Measurements from ENCODE around the gene TOLLIP.

DNA sequence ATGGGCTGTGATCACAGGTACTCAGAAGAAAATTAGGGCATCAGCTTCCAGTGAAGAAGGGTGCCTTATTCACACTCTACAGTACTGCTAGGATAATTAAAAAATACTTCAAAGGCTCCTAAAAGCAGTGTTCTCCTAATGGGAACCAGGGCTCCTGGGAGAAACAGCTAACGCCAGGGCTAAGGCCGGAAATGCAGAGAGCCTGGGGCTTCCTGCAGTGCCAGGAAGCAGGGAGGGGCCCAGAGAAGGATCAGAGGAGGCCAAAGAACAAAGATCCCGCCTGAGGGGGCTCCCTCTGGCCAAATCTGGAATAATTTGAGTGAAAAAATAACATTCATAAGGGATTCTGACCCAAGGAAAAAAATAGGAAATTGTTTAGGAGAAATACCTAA, 27.5 kb downstream of the TOLLIP start:
- TF ChIP-seq EP300 (IDR thresholded peaks at IDR 0.05) (no peak), POLR2AphosphoS5 (IDR thresholded peaks at IDR 0.05) (no peak)
- TF ChIP-seq, protein P1, sequence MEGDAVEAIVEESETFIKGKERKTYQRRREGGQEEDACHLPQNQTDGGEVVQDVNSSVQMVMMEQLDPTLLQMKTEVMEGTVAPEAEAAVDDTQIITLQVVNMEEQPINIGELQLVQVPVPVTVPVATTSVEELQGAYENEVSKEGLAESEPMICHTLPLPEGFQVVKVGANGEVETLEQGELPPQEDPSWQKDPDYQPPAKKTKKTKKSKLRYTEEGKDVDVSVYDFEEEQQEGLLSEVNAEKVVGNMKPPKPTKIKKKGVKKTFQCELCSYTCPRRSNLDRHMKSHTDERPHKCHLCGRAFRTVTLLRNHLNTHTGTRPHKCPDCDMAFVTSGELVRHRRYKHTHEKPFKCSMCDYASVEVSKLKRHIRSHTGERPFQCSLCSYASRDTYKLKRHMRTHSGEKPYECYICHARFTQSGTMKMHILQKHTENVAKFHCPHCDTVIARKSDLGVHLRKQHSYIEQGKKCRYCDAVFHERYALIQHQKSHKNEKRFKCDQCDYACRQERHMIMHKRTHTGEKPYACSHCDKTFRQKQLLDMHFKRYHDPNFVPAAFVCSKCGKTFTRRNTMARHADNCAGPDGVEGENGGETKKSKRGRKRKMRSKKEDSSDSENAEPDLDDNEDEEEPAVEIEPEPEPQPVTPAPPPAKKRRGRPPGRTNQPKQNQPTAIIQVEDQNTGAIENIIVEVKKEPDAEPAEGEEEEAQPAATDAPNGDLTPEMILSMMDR (IDR thresholded peaks at IDR 0.05): no peak
